HG03469 (cell line): ENCODE measurements around the gene INSRR.

Experiments
- ATAC-seq: cut with Tn5 transposase; IDR thresholded peaks from one replicate; pipeline ENCODE4 v1.9.1; 2021; ENCODE audit warnings: mild to moderate bottlenecking, moderate library complexity, moderate number of reproducible peaks; ENCODE audit not compliant: unreplicated experiment

The INSRR gene

GRCh38 chr1:156875341-156875615, 16.4 kb upstream of the INSRR start:
- ATAC-seq = no peak

DNA sequence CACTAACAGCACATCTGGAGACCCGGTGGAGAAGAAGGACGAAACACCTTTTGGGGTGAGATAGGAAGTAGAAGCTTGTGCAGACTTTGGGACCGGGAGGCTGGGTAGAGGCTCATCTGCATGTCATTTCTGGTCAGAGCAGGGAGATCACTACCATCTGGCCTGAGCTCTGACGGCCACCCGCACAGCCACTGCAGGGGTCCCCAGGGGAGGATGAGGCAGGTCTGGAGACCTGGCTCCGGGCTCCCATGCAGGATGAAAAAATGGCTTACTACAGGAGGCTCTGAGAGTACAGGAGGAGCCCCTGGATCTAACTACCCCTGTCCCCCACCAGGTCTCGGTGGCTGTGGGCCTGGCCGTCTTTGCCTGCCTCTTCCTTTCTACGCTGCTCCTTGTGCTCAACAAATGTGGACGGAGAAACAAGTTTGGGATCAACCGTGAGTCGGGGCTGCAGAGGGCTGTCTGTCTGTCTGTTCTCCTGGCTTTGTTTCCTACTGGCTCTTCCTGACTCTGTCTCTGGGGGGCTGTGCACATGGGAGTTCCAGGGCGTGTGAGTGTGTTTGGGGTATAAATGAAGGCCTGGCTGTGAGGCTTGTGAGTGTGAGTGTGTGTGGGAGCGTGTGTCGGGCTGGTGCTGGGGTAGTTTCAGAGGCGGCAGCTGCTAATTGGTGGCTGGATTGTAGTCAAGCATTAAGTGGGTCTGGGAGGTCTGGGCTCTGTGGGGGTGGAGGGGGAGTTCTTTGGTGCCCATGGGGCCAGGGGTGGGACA, 15.8 kb upstream of the INSRR start:
- no peak for ATAC-seq

DNA sequence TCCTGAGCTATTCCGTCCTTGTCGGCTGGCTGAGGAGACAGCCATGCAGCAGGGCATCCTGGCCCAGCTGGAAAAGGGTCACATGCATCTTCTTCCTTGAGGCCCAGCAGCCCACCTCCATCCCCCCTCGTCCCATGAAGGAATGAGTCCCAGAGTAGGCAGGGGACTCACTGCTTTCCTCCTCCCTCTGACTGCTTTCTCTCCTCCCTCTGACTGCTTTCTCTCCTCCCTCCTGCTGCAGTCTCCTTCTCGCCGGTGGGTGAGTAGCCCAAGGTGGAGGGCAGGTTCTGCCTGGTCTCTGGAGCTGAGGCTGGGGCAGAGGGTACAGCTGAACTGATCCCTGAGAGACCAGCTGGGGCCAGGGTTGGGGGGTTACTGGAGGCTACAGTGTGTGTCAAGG, 15.2 kb upstream of the INSRR start:
- no peak for ATAC-seq

DNA sequence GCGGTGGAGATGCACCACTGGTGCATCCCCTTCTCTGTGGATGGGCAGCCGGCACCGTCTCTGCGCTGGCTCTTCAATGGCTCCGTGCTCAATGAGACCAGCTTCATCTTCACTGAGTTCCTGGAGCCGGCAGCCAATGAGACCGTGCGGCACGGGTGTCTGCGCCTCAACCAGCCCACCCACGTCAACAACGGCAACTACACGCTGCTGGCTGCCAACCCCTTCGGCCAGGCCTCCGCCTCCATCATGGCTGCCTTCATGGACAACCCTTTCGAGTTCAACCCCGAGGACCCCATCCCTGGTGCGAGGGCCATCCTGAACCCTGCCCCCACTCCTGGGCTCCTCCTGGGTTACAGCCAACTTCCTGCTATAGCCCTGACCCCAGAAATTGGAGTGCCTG, 14.7 kb upstream of the INSRR start:
- ATAC-seq = no peak

DNA sequence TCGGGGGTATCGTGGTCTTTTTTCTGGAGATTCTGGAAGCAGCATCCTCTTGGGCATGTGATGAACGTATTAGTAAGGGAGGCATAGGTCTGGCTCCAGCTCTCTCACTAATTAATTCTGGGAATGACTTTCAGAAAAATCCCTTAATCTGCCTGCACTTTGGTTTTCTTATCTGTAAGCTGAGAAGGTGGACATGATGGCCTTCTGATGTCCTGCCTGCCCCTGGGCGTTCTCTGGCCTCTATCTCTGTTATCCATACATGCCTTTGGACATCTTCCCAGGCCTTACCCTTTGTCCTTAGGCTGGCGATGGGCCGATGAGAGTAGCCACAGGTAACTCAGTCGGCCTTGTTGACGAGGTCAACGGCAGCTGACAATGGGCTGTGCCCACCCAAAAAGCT, 10.5 kb upstream of the INSRR start:
- no peak for ATAC-seq

- ATAC-seq = no peak
Observed at GRCh38 chr1:156868341-156868740, 9.4 kb upstream of the INSRR start.

DNA sequence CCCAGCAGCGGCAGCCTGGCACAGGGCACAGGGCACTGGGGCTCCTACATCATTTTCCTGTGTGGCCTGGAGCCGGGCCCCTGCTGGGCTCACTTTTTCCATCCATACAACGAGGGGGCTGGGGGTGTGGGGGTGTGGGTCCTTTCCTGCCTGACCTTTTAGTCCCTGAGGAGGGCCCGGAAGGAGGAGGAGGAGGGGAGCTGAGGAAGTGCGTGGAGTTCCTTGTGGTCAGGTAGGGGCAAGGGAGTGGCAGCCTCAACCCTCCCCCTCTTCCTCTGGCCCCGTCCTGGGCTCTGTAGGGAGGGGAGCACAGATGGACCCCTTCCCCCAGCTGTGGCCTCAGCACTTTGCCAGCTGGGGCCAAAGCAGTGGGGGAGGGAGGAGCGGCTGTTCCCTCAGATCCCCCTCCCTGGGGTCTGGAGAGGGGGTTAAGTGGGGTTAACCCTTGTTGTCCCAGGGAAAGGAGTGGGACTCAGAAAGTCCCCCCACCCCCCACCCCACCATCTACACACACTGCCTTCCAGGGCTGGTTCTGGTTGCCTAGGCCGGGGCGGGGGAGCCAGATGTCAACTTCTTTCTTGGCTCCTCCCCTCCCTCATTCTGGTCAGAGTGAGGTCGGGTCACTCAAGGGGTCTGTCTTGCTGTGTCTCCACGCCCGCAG, 7.5 kb upstream of the INSRR start:
- no peak for ATAC-seq

DNA sequence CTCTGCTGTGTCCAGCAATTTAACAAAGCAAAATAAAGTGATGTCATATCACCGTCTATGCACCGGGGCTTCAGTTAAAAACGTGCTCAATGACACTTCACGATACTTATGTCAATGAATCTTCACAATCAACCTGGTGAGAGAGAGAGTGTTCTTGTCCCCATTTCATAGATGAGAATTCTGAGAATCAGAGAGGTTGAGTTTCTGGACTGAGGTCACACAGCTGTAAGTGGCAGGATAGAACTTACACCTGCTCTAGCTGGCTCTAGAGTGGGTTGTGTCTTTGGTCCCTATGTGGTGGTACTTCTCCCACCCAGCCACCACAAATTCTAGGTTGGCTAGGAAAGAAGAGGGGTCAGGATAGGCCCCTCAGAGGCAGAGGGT, 6.9 kb upstream of the INSRR start:
- no peak for ATAC-seq

- ATAC-seq = no peak
Observed at GRCh38 chr1:156865258-156865657, 6.3 kb upstream of the INSRR start.

- no peak for ATAC-seq
Observed at GRCh38 chr1:156864796-156865195, 5.9 kb upstream of the INSRR start.

DNA sequence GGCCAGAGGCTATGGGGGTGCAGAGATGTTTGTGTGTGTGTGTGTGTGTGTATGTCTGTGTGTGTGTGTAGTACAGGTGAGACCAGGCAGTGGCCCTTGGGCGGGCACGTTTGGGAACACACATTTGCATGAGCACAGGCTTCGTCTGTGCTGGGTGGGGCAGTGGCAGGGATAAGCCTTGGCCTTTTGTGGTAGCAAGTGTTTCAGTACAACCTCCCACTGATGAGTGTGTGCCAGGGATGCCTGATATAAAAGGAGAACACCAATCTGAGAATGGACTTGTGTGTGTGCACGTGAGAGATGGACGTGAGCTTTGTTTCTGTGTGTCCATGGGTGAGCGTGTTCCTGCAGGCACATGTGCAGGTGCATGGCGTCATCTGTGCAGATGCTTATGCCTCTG, 4.7 kb upstream of the INSRR start:
- ATAC-seq = no peak

GRCh38 chr1:156862997-156863599, 4.2 kb upstream of the INSRR start:
- no peak for ATAC-seq

GRCh38 chr1:156862584-156862983, 3.7 kb upstream of the INSRR start:
- ATAC-seq = no peak

DNA sequence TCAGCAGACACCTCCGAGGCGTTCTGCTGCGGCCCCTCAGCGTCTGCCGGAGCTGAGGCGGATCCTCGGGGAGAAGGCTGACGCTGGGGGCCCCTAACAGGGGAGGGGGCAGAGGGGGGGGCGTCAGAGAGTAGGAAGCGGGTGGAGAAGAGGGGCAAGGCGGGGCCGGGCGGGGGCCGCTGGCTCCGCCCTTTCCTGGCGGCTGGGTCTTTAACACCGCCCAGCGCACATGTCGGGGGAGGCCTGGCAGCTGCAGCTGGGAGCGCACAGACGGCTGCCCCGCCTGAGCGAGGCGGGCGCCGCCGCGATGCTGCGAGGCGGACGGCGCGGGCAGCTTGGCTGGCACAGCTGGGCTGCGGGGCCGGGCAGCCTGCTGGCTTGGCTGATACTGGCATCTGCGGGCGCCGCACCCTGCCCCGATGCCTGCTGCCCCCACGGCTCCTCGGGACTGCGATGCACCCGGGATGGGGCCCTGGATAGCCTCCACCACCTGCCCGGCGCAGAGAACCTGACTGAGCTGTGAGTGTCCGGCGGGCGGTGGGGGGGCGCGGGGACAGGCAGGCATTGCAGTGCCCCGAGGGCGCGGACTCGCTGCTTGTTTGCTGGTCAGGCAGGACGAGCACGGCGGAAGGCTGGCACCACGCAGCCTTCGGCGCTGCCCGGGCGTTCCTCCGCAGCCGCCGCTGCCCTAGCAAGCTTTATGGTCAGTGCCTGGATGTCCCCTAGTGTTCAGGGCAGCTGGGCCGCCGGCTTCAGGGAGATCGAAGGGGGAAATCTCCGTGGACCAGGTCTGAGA, 1.9 kb upstream of the INSRR start, which contains the start of gene NTRK1:
Gene NTRK1, plus strand, starts transcription at position 238 of the 796 bp plus-strand sequence. Its CDS starts 70 bp downstream, at position 308.
- ATAC-seq = no peak

DNA sequence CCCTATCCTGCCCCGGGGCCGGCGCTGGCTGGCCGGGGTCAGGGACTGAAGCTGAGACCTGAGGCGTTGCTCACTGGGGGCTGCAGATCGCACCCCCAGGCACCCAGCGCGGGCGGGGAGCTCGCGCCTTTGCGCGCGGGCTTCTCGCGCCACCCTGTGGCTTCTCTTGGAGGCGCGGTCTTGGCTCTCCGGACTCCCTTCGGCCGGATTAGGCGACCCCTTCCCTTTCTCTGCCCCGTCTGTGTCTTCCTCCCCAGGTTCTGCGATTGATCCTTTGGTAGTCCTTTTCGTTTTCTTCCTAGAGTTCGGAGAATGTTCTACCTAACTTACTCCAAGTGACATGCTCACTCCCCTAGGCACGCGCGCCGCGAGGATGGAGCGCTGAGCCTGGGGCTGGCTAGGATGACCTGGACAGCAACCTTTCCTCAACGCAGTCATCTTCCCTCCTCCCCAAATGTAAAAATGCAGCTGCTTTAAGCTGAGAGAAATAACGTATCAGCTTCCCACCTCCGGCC, 1.3 kb upstream of the INSRR start:
- no peak for ATAC-seq

DNA sequence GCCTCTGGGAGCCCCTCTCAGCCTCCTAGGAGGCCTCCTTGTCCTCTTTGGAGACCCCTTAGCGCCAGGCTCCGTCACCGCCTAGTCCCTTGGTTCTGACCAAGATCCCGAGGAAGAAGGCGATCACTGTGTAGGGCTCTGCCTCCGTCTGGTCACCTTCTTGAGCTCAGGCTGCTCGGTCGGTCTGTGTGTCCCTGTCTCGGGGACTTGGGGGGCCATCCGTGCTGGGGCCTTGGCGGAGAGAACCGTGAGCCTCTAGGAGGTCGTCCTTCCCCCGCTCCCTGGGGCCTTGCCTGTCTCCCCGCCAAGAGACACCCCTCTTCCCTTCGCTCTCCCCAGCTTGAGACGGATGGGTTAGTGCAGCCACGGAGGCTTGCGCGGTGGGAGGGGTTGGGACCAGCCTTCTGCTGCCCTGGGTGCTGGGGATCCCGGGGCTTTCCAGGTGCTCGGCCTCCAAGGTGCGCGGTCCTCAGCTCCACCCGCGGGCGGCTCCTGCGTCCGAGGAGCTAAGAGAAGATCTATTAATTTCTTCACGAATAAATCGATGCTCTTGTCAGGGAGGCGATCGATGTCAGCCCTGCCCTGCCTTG, 701 bp upstream of the INSRR start:
- ATAC-seq = no peak

DNA sequence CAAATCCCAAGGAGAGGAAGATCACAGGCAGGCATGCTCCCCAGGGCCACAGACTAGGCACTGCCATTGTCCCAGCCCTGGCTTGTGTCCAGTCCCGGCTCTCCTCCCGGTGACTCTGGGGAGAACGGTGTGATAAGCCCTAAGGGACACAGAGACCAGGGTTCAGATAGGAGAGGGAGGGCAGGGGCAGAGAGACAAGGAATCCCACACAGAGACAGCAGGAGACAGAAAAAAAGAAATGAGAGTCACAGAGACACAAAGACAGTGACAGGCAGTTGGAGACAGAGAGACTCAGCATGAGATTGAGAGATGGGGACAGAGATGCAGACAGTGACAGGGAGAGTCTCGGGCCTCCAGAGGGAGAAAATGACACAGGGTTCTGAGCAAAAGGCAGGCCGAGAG, 361 bp downstream of the INSRR start:
- ATAC-seq = no peak

- no peak for ATAC-seq
Observed at GRCh38 chr1:156857532-156857931, 1.4 kb downstream of the INSRR start.

- no peak for ATAC-seq
Observed at GRCh38 chr1:156856282-156856785, 2.6 kb downstream of the INSRR start.

DNA sequence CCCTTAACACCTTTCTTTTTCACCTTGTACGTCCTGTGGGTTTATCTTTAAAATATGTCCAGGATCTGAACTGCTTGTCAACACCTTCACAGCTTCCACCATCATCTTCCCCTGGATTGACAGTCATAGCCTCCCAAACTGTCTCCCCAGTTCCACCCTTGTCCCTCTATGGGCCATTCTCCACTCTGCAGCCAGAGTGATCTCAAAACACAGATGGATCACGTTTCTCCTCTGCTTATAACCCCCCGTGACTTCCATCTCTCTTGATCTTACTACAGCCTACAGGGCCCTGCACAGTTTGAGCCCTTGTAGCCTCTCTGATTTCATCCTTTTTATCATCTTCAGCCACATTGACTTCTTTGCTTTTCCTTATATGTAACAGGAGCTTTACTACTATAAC, 4.3 kb downstream of the INSRR start:
- ATAC-seq = no peak

DNA sequence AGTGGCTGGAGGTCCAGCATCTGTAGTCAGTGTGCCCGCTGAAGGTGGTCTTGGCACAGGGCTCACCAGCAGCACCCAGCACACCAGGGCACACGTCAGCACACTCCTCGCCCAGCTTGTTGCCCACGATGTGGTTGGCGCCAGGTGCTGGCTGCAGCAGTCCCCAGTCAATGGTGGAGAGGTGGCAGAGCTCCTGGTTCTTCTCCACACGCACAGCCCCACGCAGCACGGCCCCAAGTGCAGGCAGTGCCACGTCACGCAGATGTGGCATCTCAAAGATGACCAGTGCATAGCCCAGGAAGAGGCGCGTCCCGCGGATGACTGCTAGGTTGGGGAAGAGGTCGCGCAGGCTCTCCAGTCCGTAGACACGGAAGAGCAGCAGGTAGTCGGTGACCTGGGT, 5.2 kb downstream of the INSRR start:
- ATAC-seq = no peak
